Panc1 (cell line): Measurements from ENCODE around the gene ABHD11. TPM values are rescaled to one million over a fixed set of nuclear protein-coding genes. Genes with fewer than 3 reads are reported as not detected.
A peak's percentile ranks its signal among the peaks of the same experiment; 100 is the strongest.

Experiments
- ATAC-seq: fragments of 200-7000 bp; cut with Tn5 transposase; 2 replicates; pipeline ENCODE4 v1.9.1; 2020; ENCODE audit warnings: mild to moderate bottlenecking, moderate library complexity
- BruUV-seq: library from RNA; stranded (reverse); fragments of 400-500 nt; replicated peaks from 2 replicates; lab custom pipeline; 2021; lab: Mats Ljungman, UMichigan
- CTCF ChIA-PET: fragments of 300-600 bp; sonication (Branson Sonifier 250); formaldehyde crosslinking; loops from one replicate; lab custom pipeline; 2022; ENCODE audit warnings: antibody characterized with exemption; lab: Charles Lee
- POLR2A ChIA-PET: fragments of 300-600 bp; sonication (Branson Sonifier 250); formaldehyde crosslinking; loops from one replicate; lab custom pipeline; 2022; ENCODE audit warnings: antibody characterized with exemption; lab: Charles Lee
- DNase-seq: peaks from one replicate; pipeline ENCODE4 v3.0.0-alpha.2; 2010; ENCODE audit warnings: low read depth, low spot score
- H3K27ac ChIP-seq: 2 replicates; pipeline ENCODE4 v1.5.1; 2011; ENCODE audit warnings: mild to moderate bottlenecking, low read length, inconsistent platforms
- H3K27me3 ChIP-seq: fragments of 200-500 bp; sonication (Bioruptor generic); 2 replicates; pipeline ENCODE4 v1.6.0; 2014; ENCODE audit warnings: low read length, inconsistent platforms; ENCODE audit not compliant: control insufficient read depth, insufficient read depth
- H3K36me3 ChIP-seq: fragments of 200-500 bp; sonication (Bioruptor generic); 2 replicates; pipeline ENCODE4 v1.5.1; 2014; ENCODE audit warnings: inconsistent platforms, mild to moderate bottlenecking, low read length, moderate library complexity; ENCODE audit not compliant: control insufficient read depth, insufficient read depth
- H3K4me1 ChIP-seq: 2 replicates; pipeline ENCODE4 v1.5.1; 2011; ENCODE audit warnings: inconsistent platforms, mild to moderate bottlenecking, low read length, moderate library complexity; ENCODE audit not compliant: control insufficient read depth, insufficient read depth
- H3K4me3 ChIP-seq, 2 experiments: 2 replicates each; pipeline ENCODE4 v1.5.1; 2011 to 2012; ENCODE audit warnings: low read depth in 2 of 2, low read length in 2 of 2, mild to moderate bottlenecking in 2 of 2, inconsistent platforms in 1 of 2, moderate library complexity in 1 of 2
- H3K9me3 ChIP-seq: fragments of 200-500 bp; sonication (Bioruptor generic); 2 replicates; pipeline ENCODE4 v1.5.1; 2014; ENCODE audit warnings: low read depth, mild to moderate bottlenecking, inconsistent platforms, low read length, moderate library complexity; ENCODE audit not compliant: control insufficient read depth, insufficient read depth
- CTCF ChIP-seq: fragments of 450-650 bp; IDR thresholded peaks from 2 replicates; pipeline ENCODE4 v1.5.1; 2017; ENCODE audit warnings: mild to moderate bottlenecking
- POLR2AphosphoS5 ChIP-seq: IDR thresholded peaks from 2 replicates; pipeline ENCODE4 v1.6.1; 2012; ENCODE audit warnings: mild to moderate bottlenecking, low read depth, low read length, moderate library complexity
- REST ChIP-seq, 2 experiments: IDR thresholded peaks; 2 replicates each; pipeline ENCODE4 v1.6.1; 2011 to 2012; ENCODE audit warnings: low read depth in 2 of 2, control low read depth in 1 of 2, low read length in 1 of 2, mild to moderate bottlenecking in 1 of 2, moderate library complexity in 1 of 2; ENCODE audit not compliant: insufficient read depth in 1 of 2
- SIN3A ChIP-seq: IDR thresholded peaks from 2 replicates; pipeline ENCODE4 v1.6.1; 2012; ENCODE audit warnings: low read depth, mild to moderate bottlenecking, low read length, moderate library complexity, borderline replicate concordance; ENCODE audit not compliant: insufficient read depth
- TCF7L2 ChIP-seq: IDR thresholded peaks from 2 replicates; pipeline ENCODE4 v1.6.1; 2011; ENCODE audit warnings: mild to moderate bottlenecking, low read depth, low read length, inconsistent platforms
- in situ Hi-C: cut with HindIII; loops from 2 replicates; pipeline ENCODE4 v1.10.0; 2016; ENCODE audit warnings: low sequenced_read_pairs, low pct_unique_long_range_greater_than_20kb
- intact Hi-C: fragments of 100-400 bp; cut with micrococcal nuclease; formaldehyde crosslinking; loops from one replicate; pipeline ENCODE4 v1.10.0; 2022; ENCODE audit not compliant: unreplicated experiment
- total RNA-seq: library from RNA; stranded (reverse); gene quantifications from one replicate; pipeline ENCODE4 v1.2.1, GENCODE V29; 2021; ENCODE audit not compliant: unreplicated experiment

ABHD11 gene
- total RNA-seq, 1 experiment from 2014 or later: 54.2 TPM

- DNase-seq (no peak), ATAC-seq (peak; percentile 8)
- no peaks in the 10 kb centered on the region for H3K27me3 ChIP-seq
- ChIA-PET CTCF (no interaction called here), POLR2A (interaction anchor here (0.6 to 0.7 kb wide), 2 partner anchors 13 to 17 kb away, joined by 3 to 7 read pairs; no protein-coding TSS in a partner anchor)
- TF ChIP-seq POLR2AphosphoS5 (no peak; the same call in 1 of the 2 replicates), REST (IDR thresholded peaks at IDR 0.05; ENCODE audit: insufficient read depth in 1 of 2, low read depth in 2 of 2, low read length in 1 of 2) (no peak), TCF7L2 (no peak), SIN3A (no peak), CTCF (no peak)
- intact Hi-C loops (no loop called here), in situ Hi-C loops (no loop called here)
- peaks cover 83% of the 10 kb centered on the region for H3K4me1 ChIP-seq
- no peaks in the 10 kb centered on the region for H3K9me3 ChIP-seq
- no peaks in the 10 kb centered on the region; the same call in none of the 2 replicates for H3K36me3 ChIP-seq
- BruUV-seq: no TSS peak
- H3K4me3 ChIP-seq: no peak overlapping the region
- H3K27ac ChIP-seq: peak overlapping the region; percentile 93
Measured at GRCh38 chr7:73703757-73704639, 34.6 kb downstream of the ABHD11 start.

- H3K9me3 ChIP-seq: no peaks in the 10 kb centered on the region
- peak overlapping the region; percentile 80 for H3K27ac ChIP-seq
- H3K27me3 ChIP-seq: no peaks in the 10 kb centered on the region
- in situ Hi-C loops: no loop called here
- no peak for ATAC-seq
- no peak for TF ChIP-seq REST (IDR thresholded peaks at IDR 0.05; ENCODE audit: insufficient read depth in 1 of 2, low read depth in 2 of 2, low read length in 1 of 2)
- no peak for TF ChIP-seq CTCF
- no peak for TF ChIP-seq SIN3A
- TF ChIP-seq TCF7L2: no peak
- no peak for TF ChIP-seq POLR2AphosphoS5
- intact Hi-C loops: no loop called here
- H3K36me3 ChIP-seq: no peaks in the 10 kb centered on the region; the same call in none of the 2 replicates
- no TSS peak for BruUV-seq
- peaks cover 83% of the 10 kb centered on the region for H3K4me1 ChIP-seq
- ChIA-PET POLR2A (interaction anchor here (1.1 kb wide), 1 partner anchor 9 kb away, joined by 3 read pairs; no protein-coding TSS in a partner anchor), CTCF (interaction anchor here (1.1 kb wide), 1 partner anchor 8 kb away, joined by 4 read pairs; no protein-coding TSS in a partner anchor)
- no peak overlapping the region for H3K4me3 ChIP-seq
- DNase-seq: no peak
Measured at GRCh38 chr7:73703225-73703624, 35.4 kb downstream of the ABHD11 start.
